HEK293 (cell line): Measurements from ENCODE around the gene SGSM2.

Experiments
- CTCF ChIA-PET: fragments of 350-600 bp; formaldehyde crosslinking; extraction: SDS; loops from one replicate; lab custom pipeline; 2021; ENCODE audit warnings: antibody characterized with exemption; lab: Yijun Ruan, JAX
- POLR2A ChIA-PET: fragments of 300-600 bp; formaldehyde crosslinking; extraction: SDS; loops from one replicate; lab custom pipeline; 2020; ENCODE audit warnings: antibody characterized with exemption, inconsistent platforms; lab: Yijun Ruan, JAX
- H3K27ac ChIP-seq: fragments of 200-500 bp; sonication (Bioruptor generic); 2 replicates; pipeline ENCODE4 v1.5.1; 2014; ENCODE audit warnings: low read depth, low read length, control low read depth, inconsistent platforms; ENCODE audit errors: extremely low read depth
- H3K36me3 ChIP-seq, 2 experiments: fragments of 200-500 bp in 1 of 2; sonication (Bioruptor generic) in 1 of 2; 1 replicate in 1 of 2; 2 replicates in 1 of 2; pipeline ENCODE4 v1.5.1; 2014 to 2017; ENCODE audit warnings: inconsistent platforms in 2 of 2, low read length in 2 of 2; ENCODE audit not compliant: control insufficient read depth in 2 of 2, insufficient read depth in 1 of 2
- H3K4me1 ChIP-seq: fragments of 200-500 bp; sonication (Bioruptor generic); 2 replicates; pipeline ENCODE4 v1.5.1; 2014; ENCODE audit warnings: mild to moderate bottlenecking, low read length, inconsistent platforms; ENCODE audit not compliant: control insufficient read depth, insufficient read depth
- H3K4me3 ChIP-seq: 2 replicates; pipeline ENCODE4 v1.5.1; 2011; ENCODE audit warnings: low read depth, mild to moderate bottlenecking, control low read depth, low read length, moderate library complexity
- H3K9me3 ChIP-seq: fragments of 200-500 bp; sonication (Bioruptor generic); 2 replicates; pipeline ENCODE4 v1.5.1; 2014; ENCODE audit warnings: low read depth, low read length, inconsistent platforms; ENCODE audit not compliant: control insufficient read depth, insufficient read depth
- GLI4 ChIP-seq: fragments of 450-650 bp; formaldehyde crosslinking; IDR thresholded peaks from 2 replicates; pipeline ENCODE4 v1.5.1; 2016; ENCODE audit warnings: missing biosample characterization, missing genetic modification characterization
- INSM2 ChIP-seq: fragments of 450-650 bp; formaldehyde crosslinking; IDR thresholded peaks from 2 replicates; pipeline ENCODE4 v1.5.1; 2016; ENCODE audit warnings: missing biosample characterization, missing genetic modification characterization
- KLF1 ChIP-seq: fragments of 450-650 bp; formaldehyde crosslinking; IDR thresholded peaks from 2 replicates; pipeline ENCODE4 v1.5.1; 2016; ENCODE audit warnings: missing biosample characterization, missing genetic modification characterization
- SETDB1 ChIP-seq: IDR thresholded peaks from one replicate; pipeline ENCODE4 v1.6.1; 2017; ENCODE audit warnings: mild to moderate bottlenecking, low read length, moderate library complexity, mixed read lengths; ENCODE audit not compliant: insufficient read length
- ZBTB17 ChIP-seq: fragments of 450-650 bp; formaldehyde crosslinking; IDR thresholded peaks from 2 replicates; pipeline ENCODE4 v1.5.1; 2016; ENCODE audit warnings: missing biosample characterization, missing genetic modification characterization
- ZFP37 ChIP-seq: fragments of 450-650 bp; formaldehyde crosslinking; IDR thresholded peaks from 2 replicates; pipeline ENCODE4 v1.5.1; 2016; ENCODE audit warnings: missing biosample characterization, missing genetic modification characterization
- ZNF112 ChIP-seq: fragments of 450-650 bp; formaldehyde crosslinking; IDR thresholded peaks from 2 replicates; pipeline ENCODE4 v1.5.0; 2017; ENCODE audit warnings: missing biosample characterization, missing genetic modification characterization
- ZNF132 ChIP-seq: fragments of 450-650 bp; formaldehyde crosslinking; IDR thresholded peaks from 2 replicates; pipeline ENCODE4 v1.5.1; 2017; ENCODE audit warnings: missing biosample characterization, missing genetic modification characterization, borderline replicate concordance
- ZNF211 ChIP-seq: fragments of 450-650 bp; formaldehyde crosslinking; IDR thresholded peaks from 2 replicates; pipeline ENCODE4 v1.5.1; 2016; ENCODE audit warnings: low read depth, missing biosample characterization, missing genetic modification characterization
- ZNF391 ChIP-seq: fragments of 450-650 bp; formaldehyde crosslinking; IDR thresholded peaks from 2 replicates; pipeline ENCODE4 v1.5.1; 2016; ENCODE audit warnings: low read depth, missing biosample characterization, missing genetic modification characterization, borderline replicate concordance
- ZNF473 ChIP-seq: fragments of 450-650 bp; formaldehyde crosslinking; IDR thresholded peaks from 2 replicates; pipeline ENCODE4 v1.5.1; 2017; ENCODE audit warnings: missing biosample characterization, missing genetic modification characterization
- TF ChIP-seq, protein P1 (sequence below): fragments of 450-650 bp; formaldehyde crosslinking; IDR thresholded peaks from 2 replicates; pipeline ENCODE4 v1.5.1; 2017; ENCODE audit warnings: missing biosample characterization, missing genetic modification characterization
- TF ChIP-seq, protein P2 (sequence below): fragments of 450-650 bp; formaldehyde crosslinking; IDR thresholded peaks from 2 replicates; pipeline ENCODE4 v1.5.1; 2016; ENCODE audit warnings: missing biosample characterization, missing genetic modification characterization
- TF ChIP-seq, protein P3 (sequence below): fragments of 450-650 bp; formaldehyde crosslinking; IDR thresholded peaks from 2 replicates; pipeline ENCODE4 v1.5.1; 2016; ENCODE audit warnings: missing biosample characterization, missing genetic modification characterization
- TF ChIP-seq, protein P4 (sequence below): fragments of 450-650 bp; formaldehyde crosslinking; IDR thresholded peaks from 2 replicates; pipeline ENCODE4 v1.5.1; 2016; ENCODE audit warnings: missing biosample characterization, missing genetic modification characterization, low read depth

Gene SGSM2

DNA sequence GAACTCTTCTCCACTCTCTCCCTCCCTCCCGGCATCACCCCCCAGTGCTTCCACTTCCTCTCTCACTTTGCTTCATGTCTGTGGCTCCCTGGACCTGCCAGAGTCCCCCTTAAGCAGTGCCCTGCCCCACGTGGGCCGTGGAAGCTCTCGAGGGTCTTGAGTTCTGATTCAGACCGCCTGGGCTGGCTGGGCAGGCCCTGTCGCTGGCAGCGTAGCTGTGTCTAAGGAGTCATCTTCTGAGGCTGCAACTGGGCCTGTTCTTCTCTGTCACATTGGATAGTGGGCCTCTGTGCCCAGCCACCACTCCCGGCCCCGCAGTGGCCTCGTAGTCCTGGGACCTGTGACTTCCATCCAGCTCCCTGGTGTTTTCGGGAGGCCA lies 32.9 kb downstream of the SGSM2 start:
- no peak overlapping the region for H3K4me3 ChIP-seq
- H3K4me1 ChIP-seq, result no peaks in the 10 kb centered on the region; the same call in 1 of the 2 replicates
- ChIA-PET POLR2A (interaction anchor here (1.1 to 1.8 kb wide), 2 partner anchors 9 to 13 kb away, joined by 4 to 7 read pairs; no protein-coding TSS in a partner anchor), CTCF (interaction anchor here (0.6 to 8.6 kb wide), 8 partner anchors 11 to 316 kb away, joined by 3 to 63 read pairs (median 6); partner anchors contain the start of gene HIC1)
- no peaks in the 10 kb centered on the region for H3K9me3 ChIP-seq
- H3K36me3 ChIP-seq, result peaks cover 0 to 50% of the 10 kb centered on the region in 2 experiments; a peak in 1 of 3 replicates
- H3K27ac ChIP-seq, result no peak overlapping the region
- TF ChIP-seq ZNF473 (no peak), GLI4 (no peak), ZNF211 (no peak), ZNF391 (no peak), ZNF132 (tag by site-specific recombination) (no peak), KLF1 (tag by site-specific recombination) (no peak)
- TF ChIP-seq, protein P1, sequence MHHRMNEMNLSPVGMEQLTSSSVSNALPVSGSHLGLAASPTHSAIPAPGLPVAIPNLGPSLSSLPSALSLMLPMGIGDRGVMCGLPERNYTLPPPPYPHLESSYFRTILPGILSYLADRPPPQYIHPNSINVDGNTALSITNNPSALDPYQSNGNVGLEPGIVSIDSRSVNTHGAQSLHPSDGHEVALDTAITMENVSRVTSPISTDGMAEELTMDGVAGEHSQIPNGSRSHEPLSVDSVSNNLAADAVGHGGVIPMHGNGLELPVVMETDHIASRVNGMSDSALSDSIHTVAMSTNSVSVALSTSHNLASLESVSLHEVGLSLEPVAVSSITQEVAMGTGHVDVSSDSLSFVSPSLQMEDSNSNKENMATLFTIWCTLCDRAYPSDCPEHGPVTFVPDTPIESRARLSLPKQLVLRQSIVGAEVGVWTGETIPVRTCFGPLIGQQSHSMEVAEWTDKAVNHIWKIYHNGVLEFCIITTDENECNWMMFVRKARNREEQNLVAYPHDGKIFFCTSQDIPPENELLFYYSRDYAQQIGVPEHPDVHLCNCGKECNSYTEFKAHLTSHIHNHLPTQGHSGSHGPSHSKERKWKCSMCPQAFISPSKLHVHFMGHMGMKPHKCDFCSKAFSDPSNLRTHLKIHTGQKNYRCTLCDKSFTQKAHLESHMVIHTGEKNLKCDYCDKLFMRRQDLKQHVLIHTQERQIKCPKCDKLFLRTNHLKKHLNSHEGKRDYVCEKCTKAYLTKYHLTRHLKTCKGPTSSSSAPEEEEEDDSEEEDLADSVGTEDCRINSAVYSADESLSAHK (tag by site-specific recombination), result no peak
- TF ChIP-seq, protein P2, sequence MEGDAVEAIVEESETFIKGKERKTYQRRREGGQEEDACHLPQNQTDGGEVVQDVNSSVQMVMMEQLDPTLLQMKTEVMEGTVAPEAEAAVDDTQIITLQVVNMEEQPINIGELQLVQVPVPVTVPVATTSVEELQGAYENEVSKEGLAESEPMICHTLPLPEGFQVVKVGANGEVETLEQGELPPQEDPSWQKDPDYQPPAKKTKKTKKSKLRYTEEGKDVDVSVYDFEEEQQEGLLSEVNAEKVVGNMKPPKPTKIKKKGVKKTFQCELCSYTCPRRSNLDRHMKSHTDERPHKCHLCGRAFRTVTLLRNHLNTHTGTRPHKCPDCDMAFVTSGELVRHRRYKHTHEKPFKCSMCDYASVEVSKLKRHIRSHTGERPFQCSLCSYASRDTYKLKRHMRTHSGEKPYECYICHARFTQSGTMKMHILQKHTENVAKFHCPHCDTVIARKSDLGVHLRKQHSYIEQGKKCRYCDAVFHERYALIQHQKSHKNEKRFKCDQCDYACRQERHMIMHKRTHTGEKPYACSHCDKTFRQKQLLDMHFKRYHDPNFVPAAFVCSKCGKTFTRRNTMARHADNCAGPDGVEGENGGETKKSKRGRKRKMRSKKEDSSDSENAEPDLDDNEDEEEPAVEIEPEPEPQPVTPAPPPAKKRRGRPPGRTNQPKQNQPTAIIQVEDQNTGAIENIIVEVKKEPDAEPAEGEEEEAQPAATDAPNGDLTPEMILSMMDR, result no peak

DNA sequence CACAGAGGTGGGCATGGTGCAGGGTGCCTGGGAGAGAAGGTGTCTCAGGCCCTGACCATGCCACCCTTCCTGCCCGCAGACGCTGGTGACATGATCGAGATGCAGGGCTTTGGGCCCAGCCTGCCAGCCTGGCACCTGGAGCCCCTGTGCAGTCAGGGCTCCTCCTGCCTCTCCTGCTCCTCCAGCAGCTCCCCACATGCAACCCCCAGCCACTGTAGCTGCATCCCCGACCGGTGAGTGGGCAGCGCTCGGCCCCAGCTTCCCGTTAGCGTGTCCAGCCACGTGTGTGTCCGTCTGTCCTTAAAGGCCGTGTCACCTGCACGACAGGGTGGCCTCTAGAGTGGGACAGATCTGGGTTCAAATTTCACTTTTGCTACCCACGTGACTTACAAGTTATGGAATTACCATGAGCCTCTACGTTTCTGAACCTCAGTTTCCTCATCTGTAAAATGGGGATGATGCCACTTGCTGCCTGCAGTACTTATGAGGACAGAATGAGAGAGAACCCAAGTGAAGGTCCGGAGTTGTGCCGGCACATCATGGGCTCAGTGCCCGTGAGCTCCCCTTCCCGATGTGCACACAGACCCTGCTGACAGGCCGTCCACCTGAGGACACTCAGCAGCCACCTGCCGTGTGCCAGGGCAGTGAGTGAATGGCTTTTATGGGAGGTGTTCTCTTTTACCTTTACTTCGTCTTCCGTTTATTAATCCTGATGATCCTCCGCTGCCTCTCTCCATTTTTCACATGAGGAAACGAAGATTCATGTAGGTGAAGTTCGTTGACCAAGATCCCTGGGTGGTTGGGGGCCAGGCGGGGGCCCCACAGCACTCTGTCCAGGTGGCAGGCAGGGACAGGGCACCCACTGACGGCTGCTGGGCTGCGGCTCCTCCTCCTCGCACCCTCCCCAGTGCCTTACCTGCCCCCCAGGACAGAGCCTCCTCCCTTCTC lies 34.2 kb downstream of the SGSM2 start:
- Histone ChIP-seq H3K27ac (no peak overlapping the region), H3K36me3 (peaks cover 0 to 51% of the 10 kb centered on the region in 2 experiments; a peak in 2 of 3 replicates), H3K4me1 (no peaks in the 10 kb centered on the region; the same call in 1 of the 2 replicates), H3K9me3 (no peaks in the 10 kb centered on the region), H3K4me3 (no peak overlapping the region)
- CTCF ChIA-PET, result interaction anchor here (1.4 to 8.6 kb wide), 6 partner anchors 11 to 317 kb away, joined by 5 to 63 read pairs (median 10); partner anchors contain the start of gene HIC1
- POLR2A ChIA-PET, result interaction anchor here (1.1 to 1.8 kb wide), 2 partner anchors 11 kb away, joined by 4 to 7 read pairs; no protein-coding TSS in a partner anchor
- TF ChIP-seq ZNF112 (tag by site-specific recombination) (no peak), ZFP37 (tag by site-specific recombination) (no peak), INSM2 (tag by site-specific recombination) (no peak), SETDB1 (no peak), ZBTB17 (tag by site-specific recombination) (no peak)
- TF ChIP-seq, protein P3, sequence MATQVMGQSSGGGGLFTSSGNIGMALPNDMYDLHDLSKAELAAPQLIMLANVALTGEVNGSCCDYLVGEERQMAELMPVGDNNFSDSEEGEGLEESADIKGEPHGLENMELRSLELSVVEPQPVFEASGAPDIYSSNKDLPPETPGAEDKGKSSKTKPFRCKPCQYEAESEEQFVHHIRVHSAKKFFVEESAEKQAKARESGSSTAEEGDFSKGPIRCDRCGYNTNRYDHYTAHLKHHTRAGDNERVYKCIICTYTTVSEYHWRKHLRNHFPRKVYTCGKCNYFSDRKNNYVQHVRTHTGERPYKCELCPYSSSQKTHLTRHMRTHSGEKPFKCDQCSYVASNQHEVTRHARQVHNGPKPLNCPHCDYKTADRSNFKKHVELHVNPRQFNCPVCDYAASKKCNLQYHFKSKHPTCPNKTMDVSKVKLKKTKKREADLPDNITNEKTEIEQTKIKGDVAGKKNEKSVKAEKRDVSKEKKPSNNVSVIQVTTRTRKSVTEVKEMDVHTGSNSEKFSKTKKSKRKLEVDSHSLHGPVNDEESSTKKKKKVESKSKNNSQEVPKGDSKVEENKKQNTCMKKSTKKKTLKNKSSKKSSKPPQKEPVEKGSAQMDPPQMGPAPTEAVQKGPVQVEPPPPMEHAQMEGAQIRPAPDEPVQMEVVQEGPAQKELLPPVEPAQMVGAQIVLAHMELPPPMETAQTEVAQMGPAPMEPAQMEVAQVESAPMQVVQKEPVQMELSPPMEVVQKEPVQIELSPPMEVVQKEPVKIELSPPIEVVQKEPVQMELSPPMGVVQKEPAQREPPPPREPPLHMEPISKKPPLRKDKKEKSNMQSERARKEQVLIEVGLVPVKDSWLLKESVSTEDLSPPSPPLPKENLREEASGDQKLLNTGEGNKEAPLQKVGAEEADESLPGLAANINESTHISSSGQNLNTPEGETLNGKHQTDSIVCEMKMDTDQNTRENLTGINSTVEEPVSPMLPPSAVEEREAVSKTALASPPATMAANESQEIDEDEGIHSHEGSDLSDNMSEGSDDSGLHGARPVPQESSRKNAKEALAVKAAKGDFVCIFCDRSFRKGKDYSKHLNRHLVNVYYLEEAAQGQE (tag by site-specific recombination), result no peak
- TF ChIP-seq, protein P4, sequence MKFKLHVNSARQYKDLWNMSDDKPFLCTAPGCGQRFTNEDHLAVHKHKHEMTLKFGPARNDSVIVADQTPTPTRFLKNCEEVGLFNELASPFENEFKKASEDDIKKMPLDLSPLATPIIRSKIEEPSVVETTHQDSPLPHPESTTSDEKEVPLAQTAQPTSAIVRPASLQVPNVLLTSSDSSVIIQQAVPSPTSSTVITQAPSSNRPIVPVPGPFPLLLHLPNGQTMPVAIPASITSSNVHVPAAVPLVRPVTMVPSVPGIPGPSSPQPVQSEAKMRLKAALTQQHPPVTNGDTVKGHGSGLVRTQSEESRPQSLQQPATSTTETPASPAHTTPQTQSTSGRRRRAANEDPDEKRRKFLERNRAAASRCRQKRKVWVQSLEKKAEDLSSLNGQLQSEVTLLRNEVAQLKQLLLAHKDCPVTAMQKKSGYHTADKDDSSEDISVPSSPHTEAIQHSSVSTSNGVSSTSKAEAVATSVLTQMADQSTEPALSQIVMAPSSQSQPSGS (tag by site-specific recombination), result no peak
